ENCODE measurements around the gene GAREM1.
A peak's percentile ranks its signal among the peaks of the same experiment; 100 is the strongest.

GAREM1 gene

GRCh38 chr18:32358529-32358928 lies 112.2 kb downstream of the GAREM1 start:
- H3K4me3 ChIP-seq (ENCODE audit: control insufficient read depth, low read depth, low read length) = no peak overlapping the region
- DNase-seq (ENCODE audit: low read depth) = no peak
- TF ChIP-seq, protein P1, sequence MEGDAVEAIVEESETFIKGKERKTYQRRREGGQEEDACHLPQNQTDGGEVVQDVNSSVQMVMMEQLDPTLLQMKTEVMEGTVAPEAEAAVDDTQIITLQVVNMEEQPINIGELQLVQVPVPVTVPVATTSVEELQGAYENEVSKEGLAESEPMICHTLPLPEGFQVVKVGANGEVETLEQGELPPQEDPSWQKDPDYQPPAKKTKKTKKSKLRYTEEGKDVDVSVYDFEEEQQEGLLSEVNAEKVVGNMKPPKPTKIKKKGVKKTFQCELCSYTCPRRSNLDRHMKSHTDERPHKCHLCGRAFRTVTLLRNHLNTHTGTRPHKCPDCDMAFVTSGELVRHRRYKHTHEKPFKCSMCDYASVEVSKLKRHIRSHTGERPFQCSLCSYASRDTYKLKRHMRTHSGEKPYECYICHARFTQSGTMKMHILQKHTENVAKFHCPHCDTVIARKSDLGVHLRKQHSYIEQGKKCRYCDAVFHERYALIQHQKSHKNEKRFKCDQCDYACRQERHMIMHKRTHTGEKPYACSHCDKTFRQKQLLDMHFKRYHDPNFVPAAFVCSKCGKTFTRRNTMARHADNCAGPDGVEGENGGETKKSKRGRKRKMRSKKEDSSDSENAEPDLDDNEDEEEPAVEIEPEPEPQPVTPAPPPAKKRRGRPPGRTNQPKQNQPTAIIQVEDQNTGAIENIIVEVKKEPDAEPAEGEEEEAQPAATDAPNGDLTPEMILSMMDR (conservative IDR thresholded peaks at IDR 0.05; ENCODE audit: control insufficient read depth, insufficient read depth, low read depth, low read length) = no peak

DNA sequence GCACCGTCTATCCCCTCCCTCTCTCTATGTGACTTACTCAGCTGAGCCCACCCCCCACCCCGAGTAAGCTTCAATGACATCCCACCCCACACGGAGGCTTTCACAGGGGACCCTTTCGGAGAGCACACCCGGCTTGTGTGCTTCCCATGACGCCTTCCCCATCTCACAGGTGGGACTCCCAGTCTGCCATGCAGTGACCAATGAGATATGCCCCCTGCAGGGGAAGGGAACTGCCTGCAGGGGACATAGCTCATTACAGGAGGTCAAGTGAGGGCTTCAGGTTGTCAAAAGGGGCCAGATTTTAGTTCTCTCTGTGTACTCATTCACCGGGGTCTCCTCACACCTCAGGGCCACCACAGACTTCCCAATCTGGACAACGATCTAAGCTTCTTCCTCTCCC lies 112.6 kb downstream of the GAREM1 start:
- TF ChIP-seq, protein P1 (conservative IDR thresholded peaks at IDR 0.05; ENCODE audit: control insufficient read depth, insufficient read depth, low read depth, low read length) = no peak

GRCh38 chr18:32355896-32356295 lies 114.8 kb downstream of the GAREM1 start:
- DNase-seq (ENCODE audit: low read depth) = peak; percentile 84
- TF ChIP-seq, protein P1 (conservative IDR thresholded peaks at IDR 0.05; ENCODE audit: control insufficient read depth, insufficient read depth, low read depth, low read length) = no peak
- H3K4me3 ChIP-seq (ENCODE audit: control insufficient read depth, low read depth, low read length) = no peak overlapping the region

More for the DNA sequence above, 112.6 kb downstream of the GAREM1 start:
- DNase-seq (ENCODE audit: low read depth) = no peak
- H3K4me3 ChIP-seq (ENCODE audit: control insufficient read depth, low read depth, low read length) = no peak overlapping the region

DNA sequence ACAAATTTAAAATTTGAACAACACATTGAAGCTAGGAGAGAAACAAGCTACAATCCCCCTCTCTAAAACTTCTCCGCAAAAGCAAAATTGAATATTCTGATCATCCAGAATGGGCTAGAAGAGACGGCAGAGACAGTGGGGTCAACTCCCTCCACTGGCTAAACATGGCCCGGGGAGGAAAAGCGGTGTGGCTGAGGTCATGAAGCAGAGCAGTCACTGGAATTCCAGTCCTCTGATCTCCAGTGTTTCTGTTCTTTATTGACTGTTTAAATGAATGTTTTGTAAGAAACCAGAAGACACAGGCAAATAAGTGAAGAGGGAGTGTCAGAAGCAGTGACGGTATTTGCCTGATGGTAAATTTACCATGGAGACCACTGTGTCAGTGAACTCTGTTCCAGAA lies 116.2 kb downstream of the GAREM1 start:
- TF ChIP-seq, protein P1 (conservative IDR thresholded peaks at IDR 0.05; ENCODE audit: control insufficient read depth, insufficient read depth, low read depth, low read length) = no peak
- H3K4me3 ChIP-seq (ENCODE audit: control insufficient read depth, low read depth, low read length) = no peak overlapping the region
- DNase-seq (ENCODE audit: low read depth) = no peak

DNA sequence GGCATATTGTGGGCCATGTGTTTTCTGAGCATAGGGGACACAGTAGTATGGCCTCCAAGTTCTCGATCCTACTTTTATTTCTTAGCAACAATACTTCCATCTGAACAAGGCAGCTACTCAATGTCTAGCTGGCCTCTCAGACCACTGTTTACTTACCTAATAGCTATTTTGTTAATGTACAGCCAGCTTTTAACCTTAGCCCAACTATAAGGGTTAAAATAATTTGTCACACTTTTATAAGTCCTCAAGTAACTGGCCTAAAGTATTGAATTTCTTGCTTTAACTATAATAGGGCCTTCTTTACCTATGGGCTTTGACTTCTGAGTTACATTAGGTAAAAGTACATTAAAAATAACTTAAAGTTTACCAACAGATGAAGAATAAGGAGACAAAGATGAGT lies 117.4 kb downstream of the GAREM1 start:
- no peak overlapping the region for H3K4me3 ChIP-seq (ENCODE audit: control insufficient read depth, low read depth, low read length)
- TF ChIP-seq, protein P1 (conservative IDR thresholded peaks at IDR 0.05; ENCODE audit: control insufficient read depth, insufficient read depth, low read depth, low read length) = no peak
- no peak for DNase-seq (ENCODE audit: low read depth)

GRCh38 chr18:32351032-32351431 lies 119.7 kb downstream of the GAREM1 start:
- peak; percentile 64 for DNase-seq (ENCODE audit: low read depth)
- TF ChIP-seq, protein P1 (conservative IDR thresholded peaks at IDR 0.05; ENCODE audit: control insufficient read depth, insufficient read depth, low read depth, low read length) = no peak
- no peak overlapping the region for H3K4me3 ChIP-seq (ENCODE audit: control insufficient read depth, low read depth, low read length)

Data from fibroblast of mammary gland (primary cell).